ENCODE results near the gene NEMP1.
A peak's percentile ranks its signal among the peaks of the same experiment; 100 is the strongest.
"Not testable (repeated sequence)": the region's sequence is repeated elsewhere in the genome, so short reads cannot be mapped to it uniquely, and the experiment has no call there.

The NEMP1 gene

GRCh38 chr12:57078519-57079404 lies at the start of gene NEMP1:
NEMP1 (minus strand) TSS chr12:57078791; CDS start chr12:57078745, 46 bp downstream.
- Histone ChIP-seq H3K4me1 (ENCODE audit: control insufficient read depth, insufficient read depth, low read length) (no peaks in the 10 kb centered on the region), H3K27ac (ENCODE audit: low read length) (no peak within 1 kb of the TSS), H3K9me3 (ENCODE audit: control insufficient read depth, insufficient read depth, low read length) (no peaks in the 10 kb centered on the region), H3K4me3 (ENCODE audit: low read length) (peak within 1 kb of the TSS; percentile 66), H3K27me3 (ENCODE audit: control insufficient read depth, insufficient read depth, low read length) (no peaks in the 10 kb centered on the region), H3K36me3 (ENCODE audit: control insufficient read depth, insufficient read depth, low read length) (no peaks in the 10 kb centered on the region; the same call in 1 of the 2 replicates)
- DNase-seq (ENCODE audit: low read depth, low spot score), result peak; percentile 100
- WGBS (ENCODE audit: insufficient coverage, insufficient read length), result no CpG with 5 or more reads among the region's 39 CpGs

GRCh38 chr12:57127726-57128518 lies 49.3 kb upstream of the NEMP1 start, which contains the start of gene LRP1:
LRP1 (plus strand) TSS chr12:57128483; CDS start chr12:57128965, 482 bp downstream.
- Histone ChIP-seq H3K9me3 (ENCODE audit: control insufficient read depth, insufficient read depth, low read length) (no peaks in the 10 kb centered on the region), H3K4me1 (ENCODE audit: control insufficient read depth, insufficient read depth, low read length) (peaks cover 11% of the 10 kb centered on the region; the same call in 1 of the 2 replicates), H3K36me3 (ENCODE audit: control insufficient read depth, insufficient read depth, low read length) (no peaks in the 10 kb centered on the region), H3K27me3 (ENCODE audit: control insufficient read depth, insufficient read depth, low read length) (no peaks in the 10 kb centered on the region), H3K4me3 (ENCODE audit: low read length) (peak within 1 kb of the TSS; percentile 86), H3K27ac (ENCODE audit: low read length) (no peak within 1 kb of the TSS)
- no CpG with 5 or more reads among the region's 57 CpGs for WGBS (ENCODE audit: insufficient coverage, insufficient read length)
- no peak for DNase-seq (ENCODE audit: low read depth, low spot score)

GRCh38 chr12:57127101-57127725 lies 48.6 kb upstream of the NEMP1 start:
- H3K36me3 ChIP-seq (ENCODE audit: control insufficient read depth, insufficient read depth, low read length), result no peaks in the 10 kb centered on the region
- DNase-seq (ENCODE audit: low read depth, low spot score), result no peak
- no CpG with 5 or more reads among the region's 26 CpGs for WGBS (ENCODE audit: insufficient coverage, insufficient read length)
- peaks cover 8% of the 10 kb centered on the region; the same call in 1 of the 2 replicates for H3K4me1 ChIP-seq (ENCODE audit: control insufficient read depth, insufficient read depth, low read length)
- H3K27ac ChIP-seq (ENCODE audit: low read length), result no peak overlapping the region
- H3K27me3 ChIP-seq (ENCODE audit: control insufficient read depth, insufficient read depth, low read length), result no peaks in the 10 kb centered on the region
- H3K4me3 ChIP-seq (ENCODE audit: low read length), result peak overlapping the region; percentile 86; the same call in 1 of the 2 replicates
- no peaks in the 10 kb centered on the region for H3K9me3 ChIP-seq (ENCODE audit: control insufficient read depth, insufficient read depth, low read length)

- Histone ChIP-seq H3K27ac (ENCODE audit: low read length) (no peak overlapping the region), H3K4me1 (ENCODE audit: control insufficient read depth, insufficient read depth, low read length) (peaks cover 5% of the 10 kb centered on the region; the same call in 1 of the 2 replicates), H3K27me3 (ENCODE audit: control insufficient read depth, insufficient read depth, low read length) (no peaks in the 10 kb centered on the region), H3K36me3 (ENCODE audit: control insufficient read depth, insufficient read depth, low read length) (no peaks in the 10 kb centered on the region), H3K4me3 (ENCODE audit: low read length) (no peak overlapping the region), H3K9me3 (ENCODE audit: control insufficient read depth, insufficient read depth, low read length) (no peaks in the 10 kb centered on the region)
- no CpG with 5 or more reads among the region's 7 CpGs for WGBS (ENCODE audit: insufficient coverage, insufficient read length)
- no peak for DNase-seq (ENCODE audit: low read depth, low spot score)
These were observed 48.0 kb upstream of the NEMP1 start for GRCh38 chr12:57126561-57126960.

GRCh38 chr12:57126061-57126460 lies 47.5 kb upstream of the NEMP1 start:
- Histone ChIP-seq H3K4me3 (ENCODE audit: low read length) (no peak overlapping the region), H3K27ac (ENCODE audit: low read length) (no peak overlapping the region), H3K27me3 (ENCODE audit: control insufficient read depth, insufficient read depth, low read length) (no peaks in the 10 kb centered on the region), H3K4me1 (ENCODE audit: control insufficient read depth, insufficient read depth, low read length) (peaks cover 5% of the 10 kb centered on the region; the same call in 1 of the 2 replicates), H3K36me3 (ENCODE audit: control insufficient read depth, insufficient read depth, low read length) (no peaks in the 10 kb centered on the region), H3K9me3 (ENCODE audit: control insufficient read depth, insufficient read depth, low read length) (no peaks in the 10 kb centered on the region)
- no peak for DNase-seq (ENCODE audit: low read depth, low spot score)
- WGBS (ENCODE audit: insufficient coverage, insufficient read length), result no CpG with 5 or more reads among the region's 11 CpGs

GRCh38 chr12:57124261-57124877 lies 45.8 kb upstream of the NEMP1 start:
- Histone ChIP-seq H3K27ac (ENCODE audit: low read length) (no peak overlapping the region), H3K4me3 (ENCODE audit: low read length) (no peak overlapping the region), H3K4me1 (ENCODE audit: control insufficient read depth, insufficient read depth, low read length) (peaks cover 2% of the 10 kb centered on the region; the same call in 1 of the 2 replicates), H3K27me3 (ENCODE audit: control insufficient read depth, insufficient read depth, low read length) (no peaks in the 10 kb centered on the region), H3K9me3 (ENCODE audit: control insufficient read depth, insufficient read depth, low read length) (no peaks in the 10 kb centered on the region), H3K36me3 (ENCODE audit: control insufficient read depth, insufficient read depth, low read length) (no peaks in the 10 kb centered on the region)
- DNase-seq (ENCODE audit: low read depth, low spot score), result no peak
- WGBS (ENCODE audit: insufficient coverage, insufficient read length), result no CpG with 5 or more reads among the region's 10 CpGs

- no peak overlapping the region for H3K4me3 ChIP-seq (ENCODE audit: low read length)
- no peak overlapping the region for H3K27ac ChIP-seq (ENCODE audit: low read length)
- no peak for DNase-seq (ENCODE audit: low read depth, low spot score)
- peaks cover 2% of the 10 kb centered on the region; the same call in 1 of the 2 replicates for H3K4me1 ChIP-seq (ENCODE audit: control insufficient read depth, insufficient read depth, low read length)
- H3K36me3 ChIP-seq (ENCODE audit: control insufficient read depth, insufficient read depth, low read length), result no peaks in the 10 kb centered on the region
- H3K27me3 ChIP-seq (ENCODE audit: control insufficient read depth, insufficient read depth, low read length), result no peaks in the 10 kb centered on the region
- WGBS (ENCODE audit: insufficient coverage, insufficient read length), result no CpG with 5 or more reads among the region's 2 CpGs
- H3K9me3 ChIP-seq (ENCODE audit: control insufficient read depth, insufficient read depth, low read length), result no peaks in the 10 kb centered on the region
These were observed 45.2 kb upstream of the NEMP1 start for GRCh38 chr12:57123813-57124212.

- not testable (repeated sequence) for H3K9me3 ChIP-seq (ENCODE audit: control insufficient read depth, insufficient read depth, low read length); H3K27ac ChIP-seq (ENCODE audit: low read length); H3K4me1 ChIP-seq (ENCODE audit: control insufficient read depth, insufficient read depth, low read length); H3K36me3 ChIP-seq (ENCODE audit: control insufficient read depth, insufficient read depth, low read length); H3K4me3 ChIP-seq (ENCODE audit: low read length); H3K27me3 ChIP-seq (ENCODE audit: control insufficient read depth, insufficient read depth, low read length); DNase-seq (ENCODE audit: low read depth, low spot score)
- no CpG with 5 or more reads among the region's 11 CpGs for WGBS (ENCODE audit: insufficient coverage, insufficient read length)
These were observed 42.1 kb upstream of the NEMP1 start for GRCh38 chr12:57120718-57121117.

GRCh38 chr12:57119294-57120085 lies 40.9 kb upstream of the NEMP1 start:
- H3K4me1 ChIP-seq (ENCODE audit: control insufficient read depth, insufficient read depth, low read length), result no peaks in the 10 kb centered on the region
- no peaks in the 10 kb centered on the region for H3K9me3 ChIP-seq (ENCODE audit: control insufficient read depth, insufficient read depth, low read length)
- H3K4me3 ChIP-seq (ENCODE audit: low read length), result no peak overlapping the region
- no peaks in the 10 kb centered on the region for H3K27me3 ChIP-seq (ENCODE audit: control insufficient read depth, insufficient read depth, low read length)
- no peaks in the 10 kb centered on the region for H3K36me3 ChIP-seq (ENCODE audit: control insufficient read depth, insufficient read depth, low read length)
- no CpG with 5 or more reads among the region's 5 CpGs for WGBS (ENCODE audit: insufficient coverage, insufficient read length)
- DNase-seq (ENCODE audit: low read depth, low spot score), result no peak
- H3K27ac ChIP-seq (ENCODE audit: low read length), result no peak overlapping the region
